GM08714 (cell line): ENCODE measurements around the gene CCDC150.
"Not testable (repeated sequence)": the region's sequence is repeated elsewhere in the genome, so short reads cannot be mapped to it uniquely, and the experiment has no call there.

Experiments used
- H3K4me3 ChIP-seq: fragments of 200-500 bp; sonication (Bioruptor generic); 2 replicates; pipeline ENCODE4 v1.5.1; 2014; ENCODE audit warnings: mild to moderate bottlenecking, low read length, inconsistent platforms
- ZNF274 ChIP-seq: IDR thresholded peaks from 2 replicates; pipeline ENCODE4 v1.6.1; 2012; ENCODE audit warnings: mild to moderate bottlenecking, low read depth, low read length

Gene CCDC150

DNA sequence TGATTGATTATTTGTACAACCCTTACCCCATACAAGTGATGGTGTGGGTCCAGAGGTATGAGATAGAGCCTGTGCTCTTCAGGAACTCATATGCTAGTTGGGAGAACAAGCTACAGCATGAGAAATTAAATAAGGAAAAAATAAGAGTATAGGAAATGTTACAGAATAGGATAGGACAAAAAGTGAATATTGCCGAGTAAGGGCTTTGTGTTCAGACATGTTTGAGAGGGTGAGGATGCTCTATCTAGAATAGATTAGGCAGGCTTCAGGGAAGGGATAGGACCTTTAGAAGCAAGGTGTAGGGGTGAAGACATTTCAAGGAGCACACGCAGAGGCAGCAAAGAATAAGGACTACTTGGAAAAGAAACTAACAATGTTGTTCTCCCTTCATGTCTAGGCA lies 17.8 kb downstream of the CCDC150 start:
- TF ChIP-seq ZNF274, result no peak
- no peak overlapping the region for H3K4me3 ChIP-seq

DNA sequence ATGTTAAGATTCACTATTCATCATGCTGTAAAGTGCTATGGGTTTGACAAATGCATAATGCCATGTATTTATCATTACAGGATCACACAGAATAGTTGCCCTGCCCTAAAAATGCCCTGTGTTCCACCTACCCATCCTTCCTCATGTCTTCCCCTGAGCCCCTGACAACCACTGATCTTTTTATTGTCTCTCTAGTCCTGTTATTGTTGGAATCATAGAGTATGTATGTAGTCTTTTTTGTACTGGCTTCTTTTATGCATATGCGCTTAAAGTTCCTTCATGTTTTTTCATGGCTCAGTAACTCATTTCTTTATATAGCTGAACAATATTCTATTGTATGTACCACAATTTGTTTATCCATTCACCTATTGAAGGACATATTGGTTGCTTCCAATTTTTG lies 20.3 kb downstream of the CCDC150 start:
- no peak for TF ChIP-seq ZNF274
- no peak overlapping the region for H3K4me3 ChIP-seq

DNA sequence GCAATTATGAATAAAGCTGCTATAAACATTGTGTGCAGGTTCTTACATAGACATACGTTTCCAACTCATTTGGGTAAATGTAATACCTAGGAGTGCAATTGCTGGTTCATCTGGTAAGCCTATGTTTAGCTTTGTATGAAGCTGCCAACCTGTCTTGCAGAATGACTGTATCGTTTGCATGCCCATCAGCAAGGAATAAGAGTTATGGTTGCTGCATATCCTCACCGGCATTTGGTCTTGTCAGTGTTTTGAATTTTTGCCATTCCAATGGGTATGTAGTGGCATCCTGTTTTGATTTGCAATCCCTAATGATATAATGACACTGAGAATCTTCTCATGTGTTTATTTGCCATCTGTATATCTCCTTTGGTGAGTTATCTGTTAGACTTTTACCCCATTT lies 20.7 kb downstream of the CCDC150 start:
- TF ChIP-seq ZNF274, result no peak
- no peak overlapping the region for H3K4me3 ChIP-seq

DNA sequence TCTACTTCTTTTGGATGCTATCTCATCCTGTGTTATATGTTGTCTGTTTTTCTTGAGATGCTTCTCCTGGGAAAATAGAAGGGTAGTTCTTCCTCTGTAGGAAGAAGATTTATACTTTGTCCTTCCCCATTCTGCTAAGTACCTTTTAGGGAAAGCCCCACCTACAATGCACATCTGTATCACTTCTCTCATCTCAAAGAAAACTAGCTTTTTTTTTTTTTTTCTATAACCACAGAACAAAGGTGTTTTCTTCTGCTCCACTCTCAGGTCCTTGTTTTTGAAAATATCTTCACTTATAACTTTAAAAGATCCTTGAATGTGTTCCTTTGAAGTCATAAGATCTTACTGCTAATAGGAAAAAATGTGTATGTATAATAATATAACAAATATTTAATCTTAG lies 30.8 kb downstream of the CCDC150 start:
- no peak for TF ChIP-seq ZNF274
- no peak overlapping the region for H3K4me3 ChIP-seq

DNA sequence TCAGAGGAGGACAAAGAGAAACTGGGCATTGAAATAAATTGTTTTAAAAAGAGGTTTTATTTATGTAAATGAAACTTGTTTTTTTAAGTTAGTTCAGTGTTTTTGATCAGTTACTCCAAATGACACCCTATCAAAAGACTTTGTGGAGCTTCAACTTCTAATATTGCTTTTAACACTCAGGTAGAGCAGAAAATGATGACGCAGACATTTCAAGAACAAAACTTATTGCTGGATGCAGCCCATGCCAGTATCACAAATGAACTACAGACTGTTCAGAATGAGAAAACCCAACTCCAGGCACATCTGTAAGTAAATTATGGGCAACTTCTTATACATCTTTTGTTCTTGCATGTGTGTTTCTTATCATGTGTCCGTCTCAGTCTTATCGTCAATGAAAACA lies 36.4 kb downstream of the CCDC150 start:
- TF ChIP-seq ZNF274, result no peak
- H3K4me3 ChIP-seq, result no peak overlapping the region

DNA sequence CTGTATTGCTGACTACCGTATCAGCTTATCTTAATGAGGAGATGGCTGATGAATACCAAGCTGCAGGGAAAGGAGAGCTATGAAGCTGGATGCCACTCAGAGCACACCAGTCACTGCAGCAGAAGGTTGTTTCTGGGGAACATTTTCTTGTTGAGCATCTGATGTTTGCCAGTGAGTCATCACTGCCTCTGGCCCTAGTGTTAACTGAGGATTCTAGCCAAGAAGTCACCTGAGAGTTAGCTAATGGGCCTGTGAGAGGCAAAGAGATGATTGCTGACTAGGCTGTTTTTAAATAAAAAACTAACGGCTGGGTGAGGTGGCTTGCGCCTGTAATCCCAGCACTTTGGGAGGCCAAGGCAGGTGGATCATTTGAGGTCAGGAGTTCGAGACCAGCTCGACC lies 37.9 kb downstream of the CCDC150 start:
- no peak overlapping the region for H3K4me3 ChIP-seq
- TF ChIP-seq ZNF274, result no peak

DNA sequence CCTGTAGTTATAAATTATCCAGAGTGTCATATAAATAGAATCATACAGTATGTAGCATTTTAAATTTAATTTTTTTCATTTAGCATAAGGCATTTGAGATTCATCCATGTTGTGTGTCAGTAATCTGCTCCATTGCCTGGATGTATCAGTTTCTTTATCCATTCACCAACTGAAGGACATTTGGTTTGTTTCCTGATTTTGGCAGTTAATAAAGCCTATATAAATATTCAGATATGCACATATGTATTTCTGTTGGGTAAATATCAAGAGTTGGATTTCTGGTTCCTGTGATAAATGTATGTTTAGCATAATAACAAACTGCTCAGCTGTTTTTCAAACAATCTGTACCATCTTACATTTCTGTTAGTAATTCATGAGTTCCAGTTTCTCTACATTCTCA lies 39.9 kb downstream of the CCDC150 start:
- no peak overlapping the region for H3K4me3 ChIP-seq
- TF ChIP-seq ZNF274, result no peak

DNA sequence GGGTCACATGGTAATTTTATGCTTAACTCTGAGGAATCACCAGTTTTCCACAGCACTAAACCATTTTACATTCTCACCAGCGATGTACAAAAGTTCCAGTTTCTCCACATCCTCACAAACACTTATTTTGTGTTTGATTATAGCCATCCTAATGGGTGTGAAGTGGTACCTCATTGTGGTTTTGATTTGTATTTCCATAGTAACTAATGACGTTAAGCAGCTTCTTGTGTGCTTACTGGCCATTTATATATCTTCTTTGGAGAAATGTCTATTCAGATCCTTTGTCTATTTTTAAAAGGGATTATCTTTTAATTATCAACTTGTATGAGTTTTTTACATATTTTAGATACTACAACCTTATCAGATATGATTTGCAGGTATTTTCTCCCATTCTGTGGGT lies 42.0 kb downstream of the CCDC150 start:
- no peak overlapping the region for H3K4me3 ChIP-seq
- TF ChIP-seq ZNF274, result no peak

DNA sequence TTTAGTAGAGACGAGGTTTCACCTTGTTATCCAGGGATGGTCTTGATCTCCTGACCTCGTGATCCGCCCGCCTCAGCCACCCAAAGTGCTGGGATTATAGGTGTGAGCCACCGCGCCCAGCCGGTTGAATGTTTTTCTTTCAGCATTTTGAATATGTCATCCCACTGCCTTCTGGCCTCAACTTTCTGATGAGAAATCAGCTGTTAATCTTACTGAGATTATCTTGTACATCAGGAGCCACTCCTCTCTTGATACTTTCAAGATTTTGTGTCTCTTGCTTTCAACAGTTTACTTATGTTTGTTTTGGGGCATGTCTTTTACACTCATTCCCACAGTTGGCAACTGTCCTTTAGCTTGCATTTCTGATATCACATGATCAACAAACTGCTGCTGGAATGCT lies 46.3 kb downstream of the CCDC150 start:
- TF ChIP-seq ZNF274, result no peak
- H3K4me3 ChIP-seq, result no peak overlapping the region

DNA sequence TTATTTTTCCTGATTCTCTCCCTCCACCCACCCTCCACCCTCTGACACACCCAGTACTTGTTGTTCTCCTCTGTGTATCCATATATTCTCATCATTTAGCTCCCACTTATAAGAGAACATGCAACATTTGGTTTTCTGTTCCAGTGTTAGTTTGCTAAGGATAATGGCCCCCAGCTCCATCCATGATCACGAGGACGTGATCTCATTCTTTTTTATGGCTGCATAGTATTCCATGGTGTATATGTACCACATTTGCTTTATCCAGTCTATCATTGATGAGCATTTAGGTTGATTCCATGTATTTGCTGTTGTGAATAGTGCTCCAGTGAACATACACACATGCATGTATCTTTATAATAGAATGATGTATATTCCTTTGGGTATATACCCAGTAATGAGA lies 47.2 kb downstream of the CCDC150 start:
- not testable (repeated sequence) for H3K4me3 ChIP-seq

DNA sequence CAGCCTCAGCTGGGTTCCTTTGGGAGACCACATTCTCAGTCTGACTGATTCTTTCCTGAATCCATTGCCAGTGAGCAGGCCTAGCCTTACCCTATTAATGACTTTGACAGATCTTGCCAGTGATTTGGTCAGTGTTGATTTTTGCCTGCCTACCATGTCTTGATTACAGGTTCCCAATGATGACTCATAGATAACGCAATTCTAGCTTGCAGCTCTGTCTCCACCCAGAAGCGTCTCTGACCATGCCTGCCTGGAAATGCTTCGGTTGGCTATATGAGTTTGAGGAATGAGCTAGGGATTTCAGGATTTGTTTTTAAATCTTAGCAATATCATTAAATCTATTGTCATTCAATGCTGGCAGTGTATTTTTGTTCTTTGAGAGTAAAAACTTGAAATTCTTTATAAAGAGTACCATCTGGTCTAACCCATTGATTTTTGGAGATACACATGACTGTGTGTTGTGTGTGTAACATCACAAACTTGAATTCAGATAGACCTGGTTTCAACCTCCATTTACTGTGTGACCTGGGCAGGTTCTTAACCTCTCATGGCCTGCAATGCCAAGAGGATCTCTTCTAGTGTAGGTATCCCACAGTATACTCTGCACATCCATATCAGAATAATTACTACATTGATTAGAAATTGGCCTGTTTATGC lies 57.0 kb downstream of the CCDC150 start:
- H3K4me3 ChIP-seq, result no peak overlapping the region
- TF ChIP-seq ZNF274, result no peak

DNA sequence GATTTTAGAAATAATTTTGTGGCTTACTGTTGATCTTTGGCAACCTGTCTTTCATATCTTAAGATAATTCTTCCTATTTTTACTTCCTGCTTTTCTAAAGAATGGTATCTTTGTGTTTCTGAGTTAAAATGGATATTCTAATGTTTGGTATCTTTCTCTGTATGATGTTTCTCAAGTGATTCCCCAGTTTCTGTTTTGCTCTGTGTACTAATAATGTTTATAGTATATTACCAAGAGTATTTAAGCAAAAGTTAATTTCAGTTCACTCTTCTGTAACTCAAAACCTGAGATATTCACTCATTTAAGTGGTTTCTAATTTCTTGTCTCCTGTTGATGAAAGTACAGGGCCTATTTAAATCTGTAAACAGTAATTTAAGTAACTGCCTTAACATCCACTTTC lies 58.3 kb downstream of the CCDC150 start:
- no peak for TF ChIP-seq ZNF274
- no peak overlapping the region for H3K4me3 ChIP-seq

DNA sequence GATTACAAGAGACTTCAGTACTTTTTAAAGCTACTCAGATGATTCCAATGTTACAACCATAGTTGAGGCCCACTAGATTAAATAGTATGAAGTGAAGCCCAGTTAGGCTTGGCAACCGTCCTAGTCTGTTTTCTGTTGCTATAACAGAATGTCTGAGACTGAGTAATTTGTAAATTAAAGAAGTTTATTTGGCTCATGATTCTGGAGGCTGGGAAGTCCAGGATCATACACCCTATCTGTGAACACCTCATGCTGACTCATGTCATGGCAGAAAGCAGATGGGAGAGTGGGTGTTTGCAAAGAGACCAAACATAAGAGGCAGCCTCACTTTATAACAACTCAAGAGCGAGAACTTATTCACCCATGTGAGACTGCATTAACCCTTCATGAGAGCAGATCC lies 63.1 kb downstream of the CCDC150 start:
- H3K4me3 ChIP-seq, result no peak overlapping the region
- no peak for TF ChIP-seq ZNF274

DNA sequence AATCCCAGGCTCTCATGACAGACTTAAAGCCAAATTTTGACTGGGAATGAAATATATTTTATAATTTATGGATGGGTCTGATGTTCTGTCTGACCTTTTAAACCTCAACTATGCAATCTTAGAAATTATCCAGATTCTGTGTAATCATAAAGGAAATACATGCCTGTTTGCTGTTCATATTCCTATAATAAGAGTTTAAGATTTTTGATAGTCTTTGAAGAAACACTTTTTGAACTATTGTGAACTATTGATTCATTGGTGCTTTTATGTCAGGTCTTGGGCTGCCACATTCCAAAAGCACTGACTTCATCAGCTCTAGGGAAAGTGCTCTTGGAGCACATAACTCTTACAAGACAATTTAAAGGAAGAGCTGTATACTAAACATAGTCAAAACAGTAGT lies 64.2 kb downstream of the CCDC150 start:
- no peak for TF ChIP-seq ZNF274
- H3K4me3 ChIP-seq, result no peak overlapping the region

DNA sequence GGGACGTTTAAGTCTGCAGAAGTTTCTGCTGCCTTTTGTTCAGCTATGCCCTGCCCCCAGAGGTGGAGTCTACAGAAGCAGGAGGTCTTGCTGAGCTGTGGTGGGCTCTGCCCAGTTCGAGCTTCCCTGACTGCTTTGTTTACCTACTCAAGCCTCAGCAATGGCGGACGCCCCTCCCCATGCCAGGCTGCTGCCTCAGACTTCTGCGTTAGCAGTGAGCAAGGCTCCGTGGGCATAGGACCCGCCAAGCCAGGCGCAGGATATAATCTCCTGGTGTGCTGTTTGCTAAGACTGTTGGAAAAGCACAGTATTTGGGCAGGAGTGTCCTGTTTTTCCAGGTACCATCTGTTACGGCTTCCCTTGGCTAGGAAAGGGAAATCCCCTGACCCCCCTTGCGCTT lies 70.5 kb downstream of the CCDC150 start:
- not testable (repeated sequence) for H3K4me3 ChIP-seq

DNA sequence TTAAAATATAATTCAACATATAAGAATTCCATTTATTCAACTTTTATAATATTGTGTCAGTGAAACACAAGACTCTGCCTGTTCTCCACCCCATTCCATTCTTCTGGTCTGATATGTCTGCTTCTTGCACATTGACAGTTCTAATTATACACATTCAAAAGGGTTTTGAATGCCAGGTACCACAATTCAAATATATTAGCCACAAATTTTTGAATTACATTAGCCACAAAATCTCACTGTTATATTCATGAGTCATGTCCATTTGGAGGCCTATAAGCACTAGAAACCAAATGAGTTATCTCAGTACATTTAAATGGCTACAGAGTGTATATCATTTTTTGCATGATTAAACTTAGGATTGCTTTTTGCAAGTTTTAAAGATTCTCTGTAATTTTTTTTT lies 72.1 kb downstream of the CCDC150 start:
- no peak for TF ChIP-seq ZNF274
- H3K4me3 ChIP-seq, result no peak overlapping the region
